Panc1 (cell line): Measurements from ENCODE around the gene CSF2RB. TPM values are rescaled to one million over a fixed set of nuclear protein-coding genes. Genes with fewer than 3 reads are reported as not detected.

Source experiments
- ATAC-seq: fragments of 200-7000 bp; cut with Tn5 transposase; 2 replicates; pipeline ENCODE4 v1.9.1; 2020; ENCODE audit warnings: mild to moderate bottlenecking, moderate library complexity
- BruUV-seq: library from RNA; stranded (reverse); fragments of 400-500 nt; replicated peaks from 2 replicates; lab custom pipeline; 2021; lab: Mats Ljungman, UMichigan
- CTCF ChIA-PET: fragments of 300-600 bp; sonication (Branson Sonifier 250); formaldehyde crosslinking; loops from one replicate; lab custom pipeline; 2022; ENCODE audit warnings: antibody characterized with exemption; lab: Charles Lee
- POLR2A ChIA-PET: fragments of 300-600 bp; sonication (Branson Sonifier 250); formaldehyde crosslinking; loops from one replicate; lab custom pipeline; 2022; ENCODE audit warnings: antibody characterized with exemption; lab: Charles Lee
- DNase-seq: peaks from one replicate; pipeline ENCODE4 v3.0.0-alpha.2; 2010; ENCODE audit warnings: low read depth, low spot score
- H3K27ac ChIP-seq: 2 replicates; pipeline ENCODE4 v1.5.1; 2011; ENCODE audit warnings: mild to moderate bottlenecking, low read length, inconsistent platforms
- H3K27me3 ChIP-seq: fragments of 200-500 bp; sonication (Bioruptor generic); 2 replicates; pipeline ENCODE4 v1.6.0; 2014; ENCODE audit warnings: low read length, inconsistent platforms; ENCODE audit not compliant: control insufficient read depth, insufficient read depth
- H3K36me3 ChIP-seq: fragments of 200-500 bp; sonication (Bioruptor generic); 2 replicates; pipeline ENCODE4 v1.5.1; 2014; ENCODE audit warnings: inconsistent platforms, mild to moderate bottlenecking, low read length, moderate library complexity; ENCODE audit not compliant: control insufficient read depth, insufficient read depth
- H3K4me1 ChIP-seq: 2 replicates; pipeline ENCODE4 v1.5.1; 2011; ENCODE audit warnings: inconsistent platforms, mild to moderate bottlenecking, low read length, moderate library complexity; ENCODE audit not compliant: control insufficient read depth, insufficient read depth
- H3K4me3 ChIP-seq, 2 experiments: 2 replicates each; pipeline ENCODE4 v1.5.1; 2011 to 2012; ENCODE audit warnings: low read depth in 2 of 2, low read length in 2 of 2, mild to moderate bottlenecking in 2 of 2, inconsistent platforms in 1 of 2, moderate library complexity in 1 of 2
- H3K9me3 ChIP-seq: fragments of 200-500 bp; sonication (Bioruptor generic); 2 replicates; pipeline ENCODE4 v1.5.1; 2014; ENCODE audit warnings: low read depth, mild to moderate bottlenecking, inconsistent platforms, low read length, moderate library complexity; ENCODE audit not compliant: control insufficient read depth, insufficient read depth
- POLR2AphosphoS5 ChIP-seq: IDR thresholded peaks from 2 replicates; pipeline ENCODE4 v1.6.1; 2012; ENCODE audit warnings: mild to moderate bottlenecking, low read depth, low read length, moderate library complexity
- SIN3A ChIP-seq: IDR thresholded peaks from 2 replicates; pipeline ENCODE4 v1.6.1; 2012; ENCODE audit warnings: low read depth, mild to moderate bottlenecking, low read length, moderate library complexity, borderline replicate concordance; ENCODE audit not compliant: insufficient read depth
- TCF7L2 ChIP-seq: IDR thresholded peaks from 2 replicates; pipeline ENCODE4 v1.6.1; 2011; ENCODE audit warnings: mild to moderate bottlenecking, low read depth, low read length, inconsistent platforms
- in situ Hi-C: cut with HindIII; loops from 2 replicates; pipeline ENCODE4 v1.10.0; 2016; ENCODE audit warnings: low sequenced_read_pairs, low pct_unique_long_range_greater_than_20kb
- intact Hi-C: fragments of 100-400 bp; cut with micrococcal nuclease; formaldehyde crosslinking; loops from one replicate; pipeline ENCODE4 v1.10.0; 2022; ENCODE audit not compliant: unreplicated experiment
- total RNA-seq: library from RNA; stranded (reverse); gene quantifications from one replicate; pipeline ENCODE4 v1.2.1, GENCODE V29; 2021; ENCODE audit not compliant: unreplicated experiment
- TF ChIP-seq, protein P1 (sequence below), 2 experiments: IDR thresholded peaks; 2 replicates each; pipeline ENCODE4 v1.6.1; 2011 to 2012; ENCODE audit warnings: low read depth in 2 of 2, control low read depth in 1 of 2, low read length in 1 of 2, mild to moderate bottlenecking in 1 of 2, moderate library complexity in 1 of 2; ENCODE audit not compliant: insufficient read depth in 1 of 2
- TF ChIP-seq, protein P2 (sequence below): fragments of 450-650 bp; IDR thresholded peaks from 2 replicates; pipeline ENCODE4 v1.5.1; 2017; ENCODE audit warnings: mild to moderate bottlenecking

The CSF2RB gene
- total RNA-seq, 1 experiment from 2014 or later, result not detected

DNA sequence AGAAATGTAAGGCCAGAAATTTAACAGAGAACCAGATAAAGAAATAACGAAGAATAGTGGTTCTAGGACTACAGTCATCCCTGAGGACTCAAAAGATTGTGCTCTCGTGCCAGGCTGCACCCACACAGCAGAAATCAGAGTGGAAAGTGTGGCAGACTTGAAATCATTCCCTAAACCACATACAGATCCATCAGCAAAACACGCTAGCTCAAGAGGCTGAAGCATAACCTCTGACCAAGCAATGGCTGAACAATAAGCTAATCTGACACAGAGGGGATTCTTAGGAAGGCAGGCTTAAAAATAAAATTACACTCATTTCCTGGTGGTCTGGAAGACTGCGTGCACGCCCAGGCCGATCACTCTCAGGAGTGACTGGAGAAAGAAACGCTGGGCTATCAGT lies 33.7 kb upstream of the CSF2RB start:
- H3K27me3 ChIP-seq, result peaks cover 2% of the 10 kb centered on the region; the same call in 1 of the 2 replicates
- H3K9me3 ChIP-seq, result peaks cover 5% of the 10 kb centered on the region; the same call in 1 of the 2 replicates
- CTCF ChIA-PET, result no interaction called here
- POLR2A ChIA-PET, result no interaction called here
- in situ Hi-C loops, result no loop called here
- no peak overlapping the region for H3K4me3 ChIP-seq
- ATAC-seq (no peak), DNase-seq (no peak)
- TF ChIP-seq POLR2AphosphoS5, result no peak
- TF ChIP-seq, protein P1, sequence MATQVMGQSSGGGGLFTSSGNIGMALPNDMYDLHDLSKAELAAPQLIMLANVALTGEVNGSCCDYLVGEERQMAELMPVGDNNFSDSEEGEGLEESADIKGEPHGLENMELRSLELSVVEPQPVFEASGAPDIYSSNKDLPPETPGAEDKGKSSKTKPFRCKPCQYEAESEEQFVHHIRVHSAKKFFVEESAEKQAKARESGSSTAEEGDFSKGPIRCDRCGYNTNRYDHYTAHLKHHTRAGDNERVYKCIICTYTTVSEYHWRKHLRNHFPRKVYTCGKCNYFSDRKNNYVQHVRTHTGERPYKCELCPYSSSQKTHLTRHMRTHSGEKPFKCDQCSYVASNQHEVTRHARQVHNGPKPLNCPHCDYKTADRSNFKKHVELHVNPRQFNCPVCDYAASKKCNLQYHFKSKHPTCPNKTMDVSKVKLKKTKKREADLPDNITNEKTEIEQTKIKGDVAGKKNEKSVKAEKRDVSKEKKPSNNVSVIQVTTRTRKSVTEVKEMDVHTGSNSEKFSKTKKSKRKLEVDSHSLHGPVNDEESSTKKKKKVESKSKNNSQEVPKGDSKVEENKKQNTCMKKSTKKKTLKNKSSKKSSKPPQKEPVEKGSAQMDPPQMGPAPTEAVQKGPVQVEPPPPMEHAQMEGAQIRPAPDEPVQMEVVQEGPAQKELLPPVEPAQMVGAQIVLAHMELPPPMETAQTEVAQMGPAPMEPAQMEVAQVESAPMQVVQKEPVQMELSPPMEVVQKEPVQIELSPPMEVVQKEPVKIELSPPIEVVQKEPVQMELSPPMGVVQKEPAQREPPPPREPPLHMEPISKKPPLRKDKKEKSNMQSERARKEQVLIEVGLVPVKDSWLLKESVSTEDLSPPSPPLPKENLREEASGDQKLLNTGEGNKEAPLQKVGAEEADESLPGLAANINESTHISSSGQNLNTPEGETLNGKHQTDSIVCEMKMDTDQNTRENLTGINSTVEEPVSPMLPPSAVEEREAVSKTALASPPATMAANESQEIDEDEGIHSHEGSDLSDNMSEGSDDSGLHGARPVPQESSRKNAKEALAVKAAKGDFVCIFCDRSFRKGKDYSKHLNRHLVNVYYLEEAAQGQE (IDR thresholded peaks at IDR 0.05; ENCODE audit: insufficient read depth in 1 of 2, low read depth in 2 of 2, low read length in 1 of 2), result no peak
- no peak for TF ChIP-seq TCF7L2
- TF ChIP-seq, protein P2, sequence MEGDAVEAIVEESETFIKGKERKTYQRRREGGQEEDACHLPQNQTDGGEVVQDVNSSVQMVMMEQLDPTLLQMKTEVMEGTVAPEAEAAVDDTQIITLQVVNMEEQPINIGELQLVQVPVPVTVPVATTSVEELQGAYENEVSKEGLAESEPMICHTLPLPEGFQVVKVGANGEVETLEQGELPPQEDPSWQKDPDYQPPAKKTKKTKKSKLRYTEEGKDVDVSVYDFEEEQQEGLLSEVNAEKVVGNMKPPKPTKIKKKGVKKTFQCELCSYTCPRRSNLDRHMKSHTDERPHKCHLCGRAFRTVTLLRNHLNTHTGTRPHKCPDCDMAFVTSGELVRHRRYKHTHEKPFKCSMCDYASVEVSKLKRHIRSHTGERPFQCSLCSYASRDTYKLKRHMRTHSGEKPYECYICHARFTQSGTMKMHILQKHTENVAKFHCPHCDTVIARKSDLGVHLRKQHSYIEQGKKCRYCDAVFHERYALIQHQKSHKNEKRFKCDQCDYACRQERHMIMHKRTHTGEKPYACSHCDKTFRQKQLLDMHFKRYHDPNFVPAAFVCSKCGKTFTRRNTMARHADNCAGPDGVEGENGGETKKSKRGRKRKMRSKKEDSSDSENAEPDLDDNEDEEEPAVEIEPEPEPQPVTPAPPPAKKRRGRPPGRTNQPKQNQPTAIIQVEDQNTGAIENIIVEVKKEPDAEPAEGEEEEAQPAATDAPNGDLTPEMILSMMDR, result no peak
- no peak for TF ChIP-seq SIN3A
- intact Hi-C loops, result no loop called here
- BruUV-seq, result no TSS peak
- no peaks in the 10 kb centered on the region for H3K36me3 ChIP-seq
- no peaks in the 10 kb centered on the region for H3K4me1 ChIP-seq
- no peak overlapping the region for H3K27ac ChIP-seq

DNA sequence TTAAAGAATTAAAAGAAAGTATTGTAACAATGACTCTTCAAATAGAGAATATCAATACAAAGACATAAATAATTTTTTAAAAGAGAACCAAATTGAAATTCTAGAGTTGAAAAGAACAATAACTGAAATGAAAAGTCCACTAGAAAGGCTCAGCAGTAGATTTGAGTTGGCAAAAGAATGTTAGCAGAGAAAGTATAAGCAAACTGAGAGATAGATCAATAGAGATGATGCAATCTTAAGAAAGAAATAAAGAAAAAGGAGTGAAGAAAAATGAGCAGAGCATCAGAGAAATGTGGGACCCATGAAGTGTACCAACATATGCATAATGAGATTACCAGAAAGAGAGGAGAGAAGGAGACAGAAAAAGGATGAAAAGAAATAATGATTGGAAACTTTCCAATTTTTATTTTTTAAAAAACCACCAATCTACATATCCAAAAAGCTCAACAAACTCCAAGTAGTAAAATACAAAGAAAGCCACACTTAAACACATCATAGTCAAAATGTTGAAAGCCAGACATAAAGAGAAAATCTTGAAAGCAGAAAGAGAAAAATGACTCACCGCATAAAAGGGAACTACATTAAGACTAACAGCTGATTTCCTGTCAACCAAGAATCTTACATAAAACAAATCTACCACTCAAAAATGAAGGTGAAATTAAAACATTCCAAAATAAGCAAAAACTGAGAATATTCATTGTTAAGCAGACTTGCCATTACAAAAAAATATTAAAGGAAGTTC lies 31.8 kb upstream of the CSF2RB start:
- Histone ChIP-seq H3K27ac (no peak overlapping the region), H3K4me3 (no peak overlapping the region), H3K36me3 (no peaks in the 10 kb centered on the region), H3K9me3 (peaks cover 5% of the 10 kb centered on the region; the same call in 1 of the 2 replicates), H3K4me1 (no peaks in the 10 kb centered on the region), H3K27me3 (peaks cover 2% of the 10 kb centered on the region; the same call in 1 of the 2 replicates)
- ChIA-PET POLR2A (interaction anchor here (0.7 kb wide), 1 partner anchor 11 kb away, joined by 3 read pairs; no protein-coding TSS in a partner anchor), CTCF (interaction anchor here (0.5 kb wide), 1 partner anchor 100 kb away, joined by 9 read pairs; no protein-coding TSS in a partner anchor)
- in situ Hi-C loops, result no loop called here
- intact Hi-C loops, result no loop called here
- TF ChIP-seq, protein P2, result no peak
- TF ChIP-seq SIN3A (no peak), TCF7L2 (no peak), POLR2AphosphoS5 (no peak)
- TF ChIP-seq, protein P1 (IDR thresholded peaks at IDR 0.05; ENCODE audit: insufficient read depth in 1 of 2, low read depth in 2 of 2, low read length in 1 of 2), result no peak
- no TSS peak for BruUV-seq
- no peak for ATAC-seq
- no peak for DNase-seq
